Tibial nerve (tissue), 4 donors: ENCODE results near the gene PFN2.

Experiments
- EP300 ChIP-seq, 2 donors: sonication (generic); formaldehyde crosslinking; IDR thresholded peaks; one replicate each; pipeline ENCODE4 v1.6.1; 2017; ENCODE audit warnings: antibody characterized with exemption in 2 of 2, mild to moderate bottlenecking in 1 of 2
- POLR2A ChIP-seq, 2 donors: fragments of 450-650 bp; IDR thresholded peaks; one replicate each; pipeline ENCODE4 v1.6.1; 2017; ENCODE audit warnings: antibody characterized with exemption in 2 of 2, mild to moderate bottlenecking in 2 of 2, moderate library complexity in 2 of 2
- TF ChIP-seq, protein P1 (sequence below), 5 experiments: fragments of 200-600 bp in 3 of 5; fragments of 450-650 bp in 2 of 5; sonication (generic) in 3 of 5; IDR thresholded peaks; one replicate each; pipeline ENCODE4 v1.5.1; 2016 to 2019; ENCODE audit warnings: antibody characterized with exemption in 5 of 5, mild to moderate bottlenecking in 3 of 5, moderate library complexity in 2 of 5

DNA sequence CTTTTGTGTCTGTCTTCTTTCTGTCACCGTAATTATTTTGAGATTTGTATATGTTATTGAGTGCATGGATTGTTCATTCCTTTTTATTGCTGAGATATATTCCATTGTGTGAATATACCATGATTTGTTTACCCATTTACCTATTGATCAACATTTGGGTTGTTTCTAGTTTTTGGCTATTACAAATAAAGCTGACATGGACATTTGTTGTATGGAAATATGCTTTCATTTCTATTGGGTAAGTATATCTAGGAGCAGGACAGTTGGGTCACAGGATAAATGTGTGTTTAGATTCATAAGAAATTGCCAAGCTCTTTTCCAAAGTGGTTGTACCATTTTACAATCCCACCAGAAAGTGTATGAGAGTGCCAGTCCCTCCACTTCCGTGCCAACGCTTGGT is 51.2 kb downstream of the PFN2 start:
- TF ChIP-seq, protein P1, sequence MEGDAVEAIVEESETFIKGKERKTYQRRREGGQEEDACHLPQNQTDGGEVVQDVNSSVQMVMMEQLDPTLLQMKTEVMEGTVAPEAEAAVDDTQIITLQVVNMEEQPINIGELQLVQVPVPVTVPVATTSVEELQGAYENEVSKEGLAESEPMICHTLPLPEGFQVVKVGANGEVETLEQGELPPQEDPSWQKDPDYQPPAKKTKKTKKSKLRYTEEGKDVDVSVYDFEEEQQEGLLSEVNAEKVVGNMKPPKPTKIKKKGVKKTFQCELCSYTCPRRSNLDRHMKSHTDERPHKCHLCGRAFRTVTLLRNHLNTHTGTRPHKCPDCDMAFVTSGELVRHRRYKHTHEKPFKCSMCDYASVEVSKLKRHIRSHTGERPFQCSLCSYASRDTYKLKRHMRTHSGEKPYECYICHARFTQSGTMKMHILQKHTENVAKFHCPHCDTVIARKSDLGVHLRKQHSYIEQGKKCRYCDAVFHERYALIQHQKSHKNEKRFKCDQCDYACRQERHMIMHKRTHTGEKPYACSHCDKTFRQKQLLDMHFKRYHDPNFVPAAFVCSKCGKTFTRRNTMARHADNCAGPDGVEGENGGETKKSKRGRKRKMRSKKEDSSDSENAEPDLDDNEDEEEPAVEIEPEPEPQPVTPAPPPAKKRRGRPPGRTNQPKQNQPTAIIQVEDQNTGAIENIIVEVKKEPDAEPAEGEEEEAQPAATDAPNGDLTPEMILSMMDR (IDR thresholded peaks at IDR 0.05), result no peak
- no peak for TF ChIP-seq POLR2A (IDR thresholded peaks at IDR 0.05)
- TF ChIP-seq EP300 (IDR thresholded peaks at IDR 0.05), result no peak
